ENCODE measurements around the gene ACTC1. TPM values are rescaled to one million over a fixed set of nuclear protein-coding genes. Genes with fewer than 3 reads are reported as not detected.
"Not testable (repeated sequence)": the region's sequence is repeated elsewhere in the genome, so short reads cannot be mapped to it uniquely, and the experiment has no call there.

The ACTC1 gene
- not detected for total RNA-seq

GRCh38 chr15:34795267-34796081 is at the start of gene ACTC1:
TSS of gene ACTC1 (minus strand) at chr15:34795549. CDS start at chr15:34794808, 741 bp downstream.
- CTCF ChIA-PET = no interaction called here

GRCh38 chr15:34841262-34841725 is 45.9 kb upstream of the ACTC1 start:
- no peaks in the 10 kb centered on the region for H3K9me3 Mint-ChIP-seq
- intact Hi-C loops (cut with micrococcal nuclease) = no loop called here
- no peak for DNase-seq
- H3K4me1 Mint-ChIP-seq (ENCODE audit: low read depth) = no peaks in the 10 kb centered on the region
- H3K27me3 Mint-ChIP-seq (ENCODE audit: low read depth) = no peaks in the 10 kb centered on the region
- CTCF ChIA-PET = no interaction called here
- H3K27ac Mint-ChIP-seq = no peak overlapping the region
- H3K4me3 Mint-ChIP-seq = no peak overlapping the region
- H3K36me3 Mint-ChIP-seq (ENCODE audit: low read depth) = no peaks in the 10 kb centered on the region

More at GRCh38 chr15:34795267-34796081, at the start of gene ACTC1:
- DNase-seq = no peak
- no peak within 1 kb of the TSS for H3K27ac Mint-ChIP-seq
- H3K36me3 Mint-ChIP-seq (ENCODE audit: low read depth) = no peaks in the 10 kb centered on the region
- intact Hi-C loops (cut with micrococcal nuclease) = no loop called here
- H3K27me3 Mint-ChIP-seq (ENCODE audit: low read depth) = peaks cover 64% of the 10 kb centered on the region
- no peak within 1 kb of the TSS for H3K4me3 Mint-ChIP-seq
- no peaks in the 10 kb centered on the region for H3K9me3 Mint-ChIP-seq
- peaks cover 2% of the 10 kb centered on the region for H3K4me1 Mint-ChIP-seq (ENCODE audit: low read depth)

- intact Hi-C loops (cut with micrococcal nuclease) = no loop called here
- CTCF ChIA-PET = interaction anchor here (0.6 kb wide), 1 partner anchor 81 kb away, joined by 3 read pairs; no protein-coding TSS in a partner anchor
- no peaks in the 10 kb centered on the region for H3K36me3 Mint-ChIP-seq (ENCODE audit: low read depth)
- no peaks in the 10 kb centered on the region for H3K27me3 Mint-ChIP-seq (ENCODE audit: low read depth)
- no peak overlapping the region for H3K27ac Mint-ChIP-seq
- no peak overlapping the region for H3K4me3 Mint-ChIP-seq
- no peaks in the 10 kb centered on the region for H3K9me3 Mint-ChIP-seq
- H3K4me1 Mint-ChIP-seq (ENCODE audit: low read depth) = no peaks in the 10 kb centered on the region
- no peak for DNase-seq
Observed at GRCh38 chr15:34838282-34838681, 42.9 kb upstream of the ACTC1 start.

GRCh38 chr15:34837246-34838016 is 42.1 kb upstream of the ACTC1 start:
- Mint-ChIP-seq H3K36me3 (ENCODE audit: low read depth) (no peaks in the 10 kb centered on the region), H3K9me3 (no peaks in the 10 kb centered on the region), H3K4me1 (ENCODE audit: low read depth) (no peaks in the 10 kb centered on the region), H3K27me3 (ENCODE audit: low read depth) (no peaks in the 10 kb centered on the region), H3K27ac (no peak overlapping the region), H3K4me3 (no peak overlapping the region)
- DNase-seq = no peak
- CTCF ChIA-PET = no interaction called here
- intact Hi-C loops (cut with micrococcal nuclease) = no loop called here

- intact Hi-C loops (cut with micrococcal nuclease) = no loop called here
- Mint-ChIP-seq H3K27ac (no peak overlapping the region), H3K9me3 (no peaks in the 10 kb centered on the region), H3K4me1 (ENCODE audit: low read depth) (no peaks in the 10 kb centered on the region), H3K27me3 (ENCODE audit: low read depth) (peaks cover 15% of the 10 kb centered on the region), H3K36me3 (ENCODE audit: low read depth) (no peaks in the 10 kb centered on the region), H3K4me3 (no peak overlapping the region)
- no peak for DNase-seq
- CTCF ChIA-PET = interaction anchor here (0.8 kb wide), 1 partner anchor 14 kb away, joined by 3 read pairs; no protein-coding TSS in a partner anchor
Observed at GRCh38 chr15:34828145-34828911, 33.0 kb upstream of the ACTC1 start.

GRCh38 chr15:34821831-34822230 is 26.5 kb upstream of the ACTC1 start:
- intact Hi-C loops (cut with micrococcal nuclease) = no loop called here
- DNase-seq = no peak
- Mint-ChIP-seq H3K27ac (no peak overlapping the region), H3K36me3 (ENCODE audit: low read depth) (no peaks in the 10 kb centered on the region), H3K27me3 (ENCODE audit: low read depth) (peaks cover 19% of the 10 kb centered on the region), H3K4me3 (no peak overlapping the region), H3K9me3 (no peaks in the 10 kb centered on the region), H3K4me1 (ENCODE audit: low read depth) (no peaks in the 10 kb centered on the region)
- CTCF ChIA-PET = no interaction called here

- CTCF ChIA-PET = no interaction called here
- Mint-ChIP-seq H3K27me3 (ENCODE audit: low read depth) (peaks cover 15% of the 10 kb centered on the region), H3K4me1 (ENCODE audit: low read depth) (no peaks in the 10 kb centered on the region), H3K27ac (no peak overlapping the region), H3K4me3 (no peak overlapping the region), H3K9me3 (no peaks in the 10 kb centered on the region), H3K36me3 (ENCODE audit: low read depth) (no peaks in the 10 kb centered on the region)
- intact Hi-C loops (cut with micrococcal nuclease) = no loop called here
- no peak for DNase-seq
Observed at GRCh38 chr15:34820110-34820509, 24.8 kb upstream of the ACTC1 start.

- Mint-ChIP-seq H3K27me3 (ENCODE audit: low read depth) (peaks cover 13% of the 10 kb centered on the region), H3K4me3 (no peak overlapping the region), H3K9me3 (no peaks in the 10 kb centered on the region), H3K36me3 (ENCODE audit: low read depth) (no peaks in the 10 kb centered on the region), H3K27ac (no peak overlapping the region), H3K4me1 (ENCODE audit: low read depth) (no peaks in the 10 kb centered on the region)
- CTCF ChIA-PET = no interaction called here
- intact Hi-C loops (cut with micrococcal nuclease) = no loop called here
- no peak for DNase-seq
Observed at GRCh38 chr15:34818526-34818925, 23.2 kb upstream of the ACTC1 start.

GRCh38 chr15:34815836-34816235 is 20.5 kb upstream of the ACTC1 start:
- Mint-ChIP-seq H3K27me3 (ENCODE audit: low read depth) (peaks cover 17% of the 10 kb centered on the region), H3K36me3 (ENCODE audit: low read depth) (no peaks in the 10 kb centered on the region), H3K4me3 (no peak overlapping the region), H3K9me3 (no peaks in the 10 kb centered on the region), H3K4me1 (ENCODE audit: low read depth) (no peaks in the 10 kb centered on the region), H3K27ac (no peak overlapping the region)
- CTCF ChIA-PET = no interaction called here
- DNase-seq = no peak
- intact Hi-C loops (cut with micrococcal nuclease) = no loop called here

- Mint-ChIP-seq H3K27ac (no peak overlapping the region), H3K9me3 (no peaks in the 10 kb centered on the region)
- CTCF ChIA-PET = interaction anchor here (0.6 kb wide), 2 partner anchors 15 to 754 kb away, joined by 3 read pairs; no protein-coding TSS in a partner anchor
Observed at GRCh38 chr15:34813446-34814190, 18.3 kb upstream of the ACTC1 start.

GRCh38 chr15:34812868-34813365 is 17.6 kb upstream of the ACTC1 start:
- H3K4me3 Mint-ChIP-seq; H3K9me3 Mint-ChIP-seq; CTCF ChIA-PET; intact Hi-C loops (cut with micrococcal nuclease); H3K4me1 Mint-ChIP-seq (ENCODE audit: low read depth); H3K27ac Mint-ChIP-seq; DNase-seq; H3K36me3 Mint-ChIP-seq (ENCODE audit: low read depth): not testable (repeated sequence)
- peaks cover 21% of the 10 kb centered on the region for H3K27me3 Mint-ChIP-seq (ENCODE audit: low read depth)

More at GRCh38 chr15:34813446-34814190, 18.3 kb upstream of the ACTC1 start:
- Mint-ChIP-seq H3K27me3 (ENCODE audit: low read depth) (peaks cover 21% of the 10 kb centered on the region), H3K4me3 (no peak overlapping the region), H3K4me1 (ENCODE audit: low read depth) (no peaks in the 10 kb centered on the region), H3K36me3 (ENCODE audit: low read depth) (no peaks in the 10 kb centered on the region)
- intact Hi-C loops (cut with micrococcal nuclease) = no loop called here
- DNase-seq = no peak
